Trophoblast cell (in vitro differentiated cells and primary cell): ENCODE measurements around the gene PRR12.

Experiments
- DNase-seq, 2 donors: peaks; one replicate each; pipeline ENCODE4 v3.0.0-alpha.2; 2016
- H2AFZ ChIP-seq: 2 replicates; pipeline ENCODE4 v1.6.1; 2013; ENCODE audit warnings: low read length, moderate library complexity, mild to moderate bottlenecking; ENCODE audit not compliant: insufficient read depth, poor library complexity
- H2AK5ac ChIP-seq: 2 replicates; pipeline ENCODE4 v1.6.1; 2013; ENCODE audit warnings: mild to moderate bottlenecking, low read length
- H2BK120ac ChIP-seq: 2 replicates; pipeline ENCODE4 v1.6.1; 2013; ENCODE audit warnings: low read length, mild to moderate bottlenecking, moderate library complexity; ENCODE audit not compliant: insufficient read depth, poor library complexity
- H2BK12ac ChIP-seq: 2 replicates; pipeline ENCODE4 v1.6.1; 2013; ENCODE audit warnings: mild to moderate bottlenecking, low read length, moderate library complexity
- H2BK5ac ChIP-seq: 2 replicates; pipeline ENCODE4 v1.6.1; 2013; ENCODE audit warnings: low read length, low read depth, moderate library complexity, mild to moderate bottlenecking; ENCODE audit not compliant: poor library complexity
- H3K14ac ChIP-seq: 2 replicates; pipeline ENCODE4 v1.6.1; 2013; ENCODE audit warnings: mild to moderate bottlenecking, low read length
- H3K18ac ChIP-seq: 2 replicates; pipeline ENCODE4 v1.6.1; 2013; ENCODE audit warnings: mild to moderate bottlenecking, low read length
- H3K23ac ChIP-seq: 2 replicates; pipeline ENCODE4 v1.6.1; 2013; ENCODE audit warnings: low read length
- H3K27ac ChIP-seq: 2 replicates; pipeline ENCODE4 v1.5.1; 2013; ENCODE audit warnings: low read depth, mild to moderate bottlenecking, inconsistent platforms, low read length, moderate library complexity
- H3K27me3 ChIP-seq: 2 replicates; pipeline ENCODE4 v1.6.1; 2013; ENCODE audit warnings: inconsistent platforms, mild to moderate bottlenecking, low read length, moderate library complexity; ENCODE audit not compliant: insufficient read depth
- H3K36me3 ChIP-seq, 2 experiments: 1 replicate in 1 of 2; 2 replicates in 1 of 2; pipeline ENCODE4 v1.6.1; 2013; ENCODE audit warnings: low read length in 2 of 2, mild to moderate bottlenecking in 2 of 2, moderate library complexity in 1 of 2; ENCODE audit not compliant: insufficient read depth in 2 of 2, control insufficient read depth in 1 of 2
- H3K4ac ChIP-seq: 2 replicates; pipeline ENCODE4 v1.6.1; 2013; ENCODE audit warnings: low read depth, mild to moderate bottlenecking, low read length, moderate library complexity
- H3K4me1 ChIP-seq, 2 experiments: 1 replicate in 1 of 2; 2 replicates in 1 of 2; pipeline ENCODE4 v1.6.1; 2013; ENCODE audit warnings: low read length in 2 of 2, mild to moderate bottlenecking in 2 of 2, moderate library complexity in 1 of 2; ENCODE audit not compliant: insufficient read depth in 2 of 2, control insufficient read depth in 1 of 2
- H3K4me2 ChIP-seq: 2 replicates; pipeline ENCODE4 v1.6.1; 2013; ENCODE audit warnings: inconsistent platforms, mild to moderate bottlenecking, low read length, moderate library complexity
- H3K4me3 ChIP-seq: 2 replicates; pipeline ENCODE4 v1.5.1; 2013; ENCODE audit warnings: mild to moderate bottlenecking, low read depth, low read length, inconsistent platforms
- H3K79me1 ChIP-seq: one replicate; pipeline ENCODE4 v1.6.1; 2013; ENCODE audit warnings: low read length
- H3K79me2 ChIP-seq: 2 replicates; pipeline ENCODE4 v1.6.1; 2013; ENCODE audit warnings: low read length, mild to moderate bottlenecking; ENCODE audit not compliant: control insufficient read depth, insufficient read depth, poor library complexity
- H3K9ac ChIP-seq: 2 replicates; pipeline ENCODE4 v1.6.1; 2013; ENCODE audit warnings: mild to moderate bottlenecking, low read length
- H3K9me3 ChIP-seq: 2 replicates; pipeline ENCODE4 v1.6.1; 2013; ENCODE audit warnings: low read depth, mild to moderate bottlenecking, control low read depth, inconsistent platforms, low read length; ENCODE audit not compliant: insufficient read depth
- H4K12ac ChIP-seq: 2 replicates; pipeline ENCODE4 v1.6.1; 2013; ENCODE audit warnings: low read depth, mild to moderate bottlenecking, low read length, moderate library complexity
- H4K8ac ChIP-seq: 2 replicates; pipeline ENCODE4 v1.6.1; 2013; ENCODE audit warnings: low read depth, mild to moderate bottlenecking, low read length, moderate library complexity
- H4K91ac ChIP-seq: one replicate; pipeline ENCODE4 v1.6.1; 2013; ENCODE audit warnings: low read depth, mild to moderate bottlenecking, low read length, moderate library complexity
- WGBS: extraction: QIAGEN DNeasy Blood & Tissue Kit; methylation state at CpG from one replicate; pipeline ENCODE4 v1.1.7; 2013; ENCODE audit warnings: missing lambda C conversion rate; ENCODE audit not compliant: insufficient read length, insufficient coverage; ENCODE audit errors: extremely low coverage; 5-methylcytosine and 5-hydroxymethylcytosine counted together

The PRR12 gene

GRCh38 chr19:49579193-49579592 lies 11.8 kb upstream of the PRR12 start:
- H3K9ac ChIP-seq, result no peak overlapping the region
- peaks cover 6% of the 10 kb centered on the region for H3K79me2 ChIP-seq
- peaks cover 0 to 7% of the 10 kb centered on the region in 2 experiments for H3K4me1 ChIP-seq
- no peak overlapping the region for H3K18ac ChIP-seq
- no peak overlapping the region for H4K91ac ChIP-seq
- H3K79me1 ChIP-seq, result peaks cover 11% of the 10 kb centered on the region
- no peak overlapping the region for H3K14ac ChIP-seq
- WGBS, result no CpG with 5 or more reads among the region's 4 CpGs
- H3K27ac ChIP-seq, result no peak overlapping the region
- no peak overlapping the region for H2AFZ ChIP-seq
- H3K4me3 ChIP-seq, result no peak overlapping the region
- DNase-seq, result no peak
- H3K4me2 ChIP-seq, result no peak overlapping the region
- no peak overlapping the region for H2BK12ac ChIP-seq
- H3K23ac ChIP-seq, result no peak overlapping the region
- no peak overlapping the region for H3K4ac ChIP-seq
- peaks cover 10 to 15% of the 10 kb centered on the region in 2 experiments for H3K36me3 ChIP-seq
- no peak overlapping the region for H2AK5ac ChIP-seq
- no peak overlapping the region for H2BK5ac ChIP-seq
- H3K27me3 ChIP-seq, result no peaks in the 10 kb centered on the region
- H3K9me3 ChIP-seq, result no peaks in the 10 kb centered on the region
- no peak overlapping the region for H2BK120ac ChIP-seq
- H4K12ac ChIP-seq, result no peak overlapping the region
- no peak overlapping the region for H4K8ac ChIP-seq

DNA sequence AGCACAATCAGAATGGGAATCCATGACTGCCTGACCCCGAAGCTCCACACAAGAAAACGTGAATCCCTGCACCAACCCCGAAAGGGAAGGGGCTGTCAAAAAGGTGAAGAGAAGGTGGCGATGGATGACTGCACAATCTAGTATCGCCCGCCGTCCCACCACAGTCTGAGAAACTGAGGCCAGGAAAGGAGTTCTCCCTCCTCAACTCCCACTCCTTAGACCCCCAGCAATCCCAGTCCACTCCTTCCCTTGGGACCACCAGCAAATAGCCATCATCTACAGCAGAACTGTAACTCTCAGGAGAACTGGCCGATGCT lies 11.1 kb upstream of the PRR12 start:
- peak overlapping the region; percentile 90 for H3K4me2 ChIP-seq
- WGBS, result no CpG with 5 or more reads among the region's 8 CpGs
- no peaks in the 10 kb centered on the region for H3K9me3 ChIP-seq
- no peak overlapping the region for H3K23ac ChIP-seq
- peak overlapping the region; percentile 21 for H2BK5ac ChIP-seq
- H3K4ac ChIP-seq, result peak overlapping the region; percentile 84
- peak overlapping the region; percentile 78 for H4K8ac ChIP-seq
- peak overlapping the region; percentile 48 for H4K91ac ChIP-seq
- H2BK12ac ChIP-seq, result peak overlapping the region; percentile 54
- peaks cover 0 to 10% of the 10 kb centered on the region in 2 experiments for H3K4me1 ChIP-seq
- H3K79me1 ChIP-seq, result peaks cover 11% of the 10 kb centered on the region
- H4K12ac ChIP-seq, result peak overlapping the region; percentile 80
- peak overlapping the region; percentile 40 for H3K27ac ChIP-seq
- peak overlapping the region; percentile 82 for H3K4me3 ChIP-seq
- H2AFZ ChIP-seq, result peak overlapping the region; percentile 17
- peak overlapping the region; percentile 77 for H3K14ac ChIP-seq
- H2AK5ac ChIP-seq, result peak overlapping the region; percentile 88
- peaks cover 6 to 11% of the 10 kb centered on the region in 2 experiments for H3K36me3 ChIP-seq
- no peaks in the 10 kb centered on the region for H3K27me3 ChIP-seq
- H3K9ac ChIP-seq, result peak overlapping the region; percentile 90
- H2BK120ac ChIP-seq, result peak overlapping the region; percentile 2
- no peak for DNase-seq
- peaks cover 6% of the 10 kb centered on the region for H3K79me2 ChIP-seq
- H3K18ac ChIP-seq, result peak overlapping the region; percentile 25

GRCh38 chr19:49580264-49581006 lies 10.5 kb upstream of the PRR12 start, which contains the start of gene NOSIP:
NOSIP (minus strand) TSS chr19:49580556; CDS start chr19:49560691, 19,865 bp downstream.
- Histone ChIP-seq H3K14ac (peak within 1 kb of the TSS; percentile 77), H3K27ac (peak within 1 kb of the TSS; percentile 40), H3K4me3 (peak within 1 kb of the TSS; percentile 82), H3K79me2 (peaks cover 6% of the 10 kb centered on the region), H3K36me3 (peaks cover 6% of the 10 kb centered on the region in 2 experiments), H3K18ac (peak within 1 kb of the TSS; percentile 25), H2BK120ac (peak within 1 kb of the TSS; percentile 2), H4K8ac (peak within 1 kb of the TSS; percentile 84), H4K91ac (peak within 1 kb of the TSS; percentile 67), H3K4me2 (peak within 1 kb of the TSS; percentile 90), H3K9ac (peak within 1 kb of the TSS; percentile 90), H4K12ac (peak within 1 kb of the TSS; percentile 80), H3K79me1 (peaks cover 11% of the 10 kb centered on the region), H3K27me3 (no peaks in the 10 kb centered on the region), H2BK12ac (peak within 1 kb of the TSS; percentile 54), H2BK5ac (peak within 1 kb of the TSS; percentile 21), H3K4ac (peak within 1 kb of the TSS; percentile 84), H3K9me3 (no peaks in the 10 kb centered on the region), H3K4me1 (peaks cover 0 to 11% of the 10 kb centered on the region in 2 experiments), H2AFZ (peak within 1 kb of the TSS; percentile 75), H3K23ac (no peak within 1 kb of the TSS), H2AK5ac (peak within 1 kb of the TSS; percentile 88)
- peak; percentile 95 to 98 for DNase-seq
- no CpG with 5 or more reads among the region's 31 CpGs for WGBS

DNA sequence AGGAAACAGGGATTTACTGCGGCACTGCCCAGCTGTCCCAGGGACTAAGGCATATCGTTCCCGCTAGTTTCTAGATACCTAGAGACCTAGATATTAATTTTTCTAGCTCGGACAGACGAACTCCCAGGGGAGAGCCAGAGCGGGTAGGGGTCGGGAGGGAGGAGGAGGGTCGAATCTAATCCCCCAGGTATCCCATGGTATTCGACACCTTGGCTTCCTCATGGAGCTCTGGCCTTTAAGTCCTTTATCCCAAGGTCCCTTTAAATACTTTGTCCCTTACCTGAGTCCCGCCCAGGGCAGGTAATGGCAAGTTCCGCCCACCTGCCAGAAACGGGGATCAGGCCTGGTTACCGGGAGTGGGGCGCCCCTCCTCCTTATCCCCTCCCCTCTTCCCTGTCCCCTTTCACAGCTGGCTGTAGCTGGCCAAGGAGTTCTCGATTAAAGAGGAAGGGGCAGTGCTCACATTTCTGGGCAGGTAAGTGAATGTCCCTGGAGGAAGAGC lies 9.9 kb upstream of the PRR12 start, which contains the start of gene PRRG2:
TSS of gene PRRG2 (plus strand) at position 310 of the 502 bp plus-strand sequence. CDS start 1,904 bp downstream, outside the sequence.
- peaks cover 6% of the 10 kb centered on the region for H3K79me2 ChIP-seq
- peak within 1 kb of the TSS; percentile 90 for H3K9ac ChIP-seq
- H3K4me2 ChIP-seq, result peak within 1 kb of the TSS; percentile 90
- peak within 1 kb of the TSS; percentile 2 for H2BK120ac ChIP-seq
- H3K23ac ChIP-seq, result no peak within 1 kb of the TSS
- H4K8ac ChIP-seq, result peak within 1 kb of the TSS; percentile 84
- H2AK5ac ChIP-seq, result peak within 1 kb of the TSS; percentile 55
- DNase-seq, result peak in 1 of 2 donors; percentile 47
- H3K4ac ChIP-seq, result peak within 1 kb of the TSS; percentile 84
- H3K4me1 ChIP-seq, result peaks cover 0 to 11% of the 10 kb centered on the region in 2 experiments
- H3K36me3 ChIP-seq, result peaks cover 3 to 4% of the 10 kb centered on the region in 2 experiments
- no peaks in the 10 kb centered on the region for H3K9me3 ChIP-seq
- H3K18ac ChIP-seq, result peak within 1 kb of the TSS; percentile 25
- peak within 1 kb of the TSS; percentile 40 for H3K27ac ChIP-seq
- WGBS, result no CpG with 5 or more reads among the region's 15 CpGs
- peak within 1 kb of the TSS; percentile 67 for H4K91ac ChIP-seq
- H2BK12ac ChIP-seq, result no peak within 1 kb of the TSS
- peak within 1 kb of the TSS; percentile 21 for H2BK5ac ChIP-seq
- H3K4me3 ChIP-seq, result peak within 1 kb of the TSS; percentile 82
- peak within 1 kb of the TSS; percentile 72 for H4K12ac ChIP-seq
- H3K79me1 ChIP-seq, result peaks cover 11% of the 10 kb centered on the region
- H2AFZ ChIP-seq, result peak within 1 kb of the TSS; percentile 75
- H3K14ac ChIP-seq, result peak within 1 kb of the TSS; percentile 77
- no peaks in the 10 kb centered on the region for H3K27me3 ChIP-seq
